Bronchial epithelial cell (primary cell): ENCODE data around the gene WBP4. TPM values are rescaled to one million over a fixed set of nuclear protein-coding genes. Genes with fewer than 3 reads are reported as not detected.

Experiments used
- DNase-seq: peaks from one replicate; pipeline ENCODE4 v3.0.0-alpha.2; 2010; ENCODE audit warnings: low read depth
- FAIRE-seq: peaks from 2 replicates; lab custom pipeline; 2011; peaks lifted over from hg19 to GRCh38; lab: Jason Lieb, UNC
- H3K27me3 ChIP-seq: 2 replicates; pipeline ENCODE4 v1.5.1; 2011; ENCODE audit warnings: low read length; ENCODE audit not compliant: control insufficient read depth, insufficient read depth
- H3K36me3 ChIP-seq: 2 replicates; pipeline ENCODE4 v1.5.1; 2011; ENCODE audit warnings: low read length; ENCODE audit not compliant: control insufficient read depth, insufficient read depth
- H3K4me3 ChIP-seq: 2 replicates; pipeline ENCODE4 v1.5.1; 2011; ENCODE audit warnings: mild to moderate bottlenecking, low read depth, low read length, control low read depth
- total RNA-seq: library from RNA; depleted of rRNA; stranded (reverse); fragments of >200 nt; gene quantifications from 2 replicates; pipeline ENCODE4 v1.2.1, GENCODE V29; 2014
- TF ChIP-seq, protein P1 (sequence below): IDR thresholded peaks from 2 replicates; pipeline ENCODE4 v1.5.1; 2011; ENCODE audit warnings: mild to moderate bottlenecking, moderate library complexity, low read length, control low read depth, inconsistent platforms; ENCODE audit not compliant: insufficient read depth, severe bottlenecking

The WBP4 gene
- total RNA-seq, 1 donor from 2014 or later, result 6.8 TPM

DNA sequence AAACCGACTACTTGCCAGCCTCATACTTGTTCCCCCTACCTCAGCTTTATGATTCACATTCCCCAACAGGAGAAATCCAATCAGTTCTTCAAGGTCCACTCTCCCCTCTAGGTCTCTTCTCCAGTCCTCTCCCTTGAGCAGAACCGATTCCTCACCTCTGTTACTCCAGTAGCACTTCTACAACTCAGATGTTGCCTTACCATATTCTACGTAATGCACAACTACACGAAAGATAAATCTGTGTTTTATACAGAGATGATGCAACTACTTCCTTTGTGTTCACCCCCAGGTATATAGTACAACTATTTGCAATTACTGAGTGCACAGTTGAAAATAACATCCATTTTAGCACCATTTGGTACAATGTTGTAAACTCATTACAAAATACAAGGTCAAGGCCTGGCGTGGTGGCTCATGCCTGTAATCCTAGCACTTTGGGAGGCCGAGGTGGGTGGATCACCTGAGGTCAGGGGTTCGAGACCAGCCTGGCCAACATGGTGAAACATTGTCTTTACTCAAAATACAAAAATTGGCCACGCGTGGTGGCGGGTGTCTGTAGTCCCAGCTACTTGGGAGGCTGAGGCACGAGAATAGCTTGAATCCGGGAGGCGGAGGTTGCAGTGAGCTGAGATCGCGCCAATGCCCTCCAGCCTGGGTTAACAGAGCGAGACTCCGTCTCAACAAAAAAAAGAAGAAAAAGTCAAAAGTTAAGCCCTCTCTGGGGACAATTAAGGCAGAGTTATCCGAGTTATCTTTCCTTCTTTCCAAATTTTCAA lies 2.8 kb upstream of the WBP4 start:
- TF ChIP-seq, protein P1, sequence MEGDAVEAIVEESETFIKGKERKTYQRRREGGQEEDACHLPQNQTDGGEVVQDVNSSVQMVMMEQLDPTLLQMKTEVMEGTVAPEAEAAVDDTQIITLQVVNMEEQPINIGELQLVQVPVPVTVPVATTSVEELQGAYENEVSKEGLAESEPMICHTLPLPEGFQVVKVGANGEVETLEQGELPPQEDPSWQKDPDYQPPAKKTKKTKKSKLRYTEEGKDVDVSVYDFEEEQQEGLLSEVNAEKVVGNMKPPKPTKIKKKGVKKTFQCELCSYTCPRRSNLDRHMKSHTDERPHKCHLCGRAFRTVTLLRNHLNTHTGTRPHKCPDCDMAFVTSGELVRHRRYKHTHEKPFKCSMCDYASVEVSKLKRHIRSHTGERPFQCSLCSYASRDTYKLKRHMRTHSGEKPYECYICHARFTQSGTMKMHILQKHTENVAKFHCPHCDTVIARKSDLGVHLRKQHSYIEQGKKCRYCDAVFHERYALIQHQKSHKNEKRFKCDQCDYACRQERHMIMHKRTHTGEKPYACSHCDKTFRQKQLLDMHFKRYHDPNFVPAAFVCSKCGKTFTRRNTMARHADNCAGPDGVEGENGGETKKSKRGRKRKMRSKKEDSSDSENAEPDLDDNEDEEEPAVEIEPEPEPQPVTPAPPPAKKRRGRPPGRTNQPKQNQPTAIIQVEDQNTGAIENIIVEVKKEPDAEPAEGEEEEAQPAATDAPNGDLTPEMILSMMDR, result no peak
- DNase-seq, result no peak
- H3K36me3 ChIP-seq, result no peaks in the 10 kb centered on the region

DNA sequence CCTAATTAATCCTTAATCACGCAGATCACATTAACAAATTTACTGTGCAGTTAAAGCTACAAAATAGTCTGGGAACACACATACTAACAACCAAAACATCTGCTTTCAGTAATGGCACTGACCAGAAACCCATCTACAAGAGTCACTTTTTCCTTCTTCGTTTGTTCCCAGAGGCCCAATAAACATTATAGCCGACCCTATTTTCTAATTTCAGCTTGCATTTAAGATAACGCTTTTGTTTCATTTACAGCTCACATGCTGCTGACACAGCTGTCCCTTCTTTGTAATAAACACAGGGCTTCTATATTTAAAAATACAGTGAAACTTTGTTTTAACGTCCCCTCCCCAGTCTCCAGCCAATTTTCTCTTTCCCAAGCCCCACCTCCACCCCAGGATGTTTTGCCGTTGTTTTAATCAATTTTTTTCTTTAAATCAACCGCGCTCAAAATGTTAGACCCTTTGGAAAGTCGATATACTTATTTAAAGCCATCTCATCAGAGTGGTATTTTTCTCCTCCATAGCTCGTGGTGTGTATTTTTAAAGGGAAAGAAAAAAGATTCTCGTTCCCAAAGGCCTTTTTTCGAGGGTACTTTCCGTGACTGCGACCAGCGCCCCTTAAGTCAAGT lies 1.7 kb upstream of the WBP4 start:
- Histone ChIP-seq H3K4me3 (peak overlapping the region; percentile 98), H3K27me3 (no peaks in the 10 kb centered on the region), H3K36me3 (no peaks in the 10 kb centered on the region)
- TF ChIP-seq, protein P1, result no peak
- DNase-seq (peak; percentile 32), FAIRE-seq (no peak)

More for the DNA sequence above, 2.8 kb upstream of the WBP4 start:
- no peaks in the 10 kb centered on the region for H3K27me3 ChIP-seq
- H3K4me3 ChIP-seq, result peak overlapping the region; percentile 98
- no peak for FAIRE-seq

DNA sequence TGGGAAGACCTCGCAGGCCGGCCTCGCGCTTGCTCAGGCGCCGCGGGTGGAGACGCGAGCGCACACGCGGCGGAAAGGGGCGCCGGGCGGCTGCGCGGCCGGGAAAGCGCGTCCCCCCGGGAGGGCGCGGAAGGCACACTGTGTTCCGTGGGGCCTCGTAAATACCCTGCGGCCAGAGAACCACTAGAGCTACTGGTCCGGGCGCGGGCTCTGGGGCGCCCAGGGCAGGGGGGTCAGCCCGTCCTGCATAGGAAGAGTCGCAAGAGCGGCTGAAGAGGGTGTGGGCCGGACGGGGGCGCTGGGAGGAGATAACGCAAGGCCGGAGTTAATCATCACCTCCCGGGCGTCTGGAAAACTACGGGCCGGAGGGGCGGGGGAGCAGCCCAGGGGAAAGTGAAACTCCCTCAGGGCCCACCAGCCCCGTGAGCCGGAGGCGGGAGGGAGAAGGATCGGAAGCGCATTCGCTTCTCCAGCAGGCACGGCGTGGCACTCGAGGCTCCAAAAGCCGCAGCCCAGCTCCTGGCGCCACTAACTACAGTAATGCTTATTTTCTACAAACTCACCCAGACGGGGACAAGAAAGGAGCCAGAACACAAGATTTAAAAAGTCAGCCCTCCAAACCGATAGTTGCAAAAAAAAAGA lies 1.1 kb upstream of the WBP4 start:
- H3K4me3 ChIP-seq, result peak overlapping the region; percentile 98
- H3K36me3 ChIP-seq, result no peaks in the 10 kb centered on the region
- DNase-seq, result peak; percentile 70
- TF ChIP-seq, protein P1, result peak; percentile 45
- no peaks in the 10 kb centered on the region for H3K27me3 ChIP-seq
- no peak for FAIRE-seq

DNA sequence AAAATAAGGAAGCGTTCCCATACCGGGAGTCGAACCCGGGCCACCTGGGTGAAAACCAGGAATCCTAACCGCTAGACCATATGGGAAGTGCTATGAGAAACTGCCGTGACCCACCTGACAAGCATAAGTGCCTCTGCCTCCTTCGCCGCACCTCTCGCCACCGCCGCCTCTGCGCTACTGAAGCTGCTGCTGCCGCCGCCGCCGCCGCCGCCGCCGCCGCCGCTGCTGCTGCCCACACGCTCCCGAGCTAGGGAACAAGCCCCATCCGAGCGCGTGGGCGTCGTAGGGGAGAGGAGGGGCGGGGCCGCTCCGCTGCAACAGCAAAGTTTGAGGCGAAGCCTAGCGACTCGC lies 610 bp upstream of the WBP4 start:
- TF ChIP-seq, protein P1, result no peak
- DNase-seq (peak; percentile 58), FAIRE-seq (no peak)
- Histone ChIP-seq H3K27me3 (no peaks in the 10 kb centered on the region), H3K4me3 (peak overlapping the region; percentile 98), H3K36me3 (no peaks in the 10 kb centered on the region)

DNA sequence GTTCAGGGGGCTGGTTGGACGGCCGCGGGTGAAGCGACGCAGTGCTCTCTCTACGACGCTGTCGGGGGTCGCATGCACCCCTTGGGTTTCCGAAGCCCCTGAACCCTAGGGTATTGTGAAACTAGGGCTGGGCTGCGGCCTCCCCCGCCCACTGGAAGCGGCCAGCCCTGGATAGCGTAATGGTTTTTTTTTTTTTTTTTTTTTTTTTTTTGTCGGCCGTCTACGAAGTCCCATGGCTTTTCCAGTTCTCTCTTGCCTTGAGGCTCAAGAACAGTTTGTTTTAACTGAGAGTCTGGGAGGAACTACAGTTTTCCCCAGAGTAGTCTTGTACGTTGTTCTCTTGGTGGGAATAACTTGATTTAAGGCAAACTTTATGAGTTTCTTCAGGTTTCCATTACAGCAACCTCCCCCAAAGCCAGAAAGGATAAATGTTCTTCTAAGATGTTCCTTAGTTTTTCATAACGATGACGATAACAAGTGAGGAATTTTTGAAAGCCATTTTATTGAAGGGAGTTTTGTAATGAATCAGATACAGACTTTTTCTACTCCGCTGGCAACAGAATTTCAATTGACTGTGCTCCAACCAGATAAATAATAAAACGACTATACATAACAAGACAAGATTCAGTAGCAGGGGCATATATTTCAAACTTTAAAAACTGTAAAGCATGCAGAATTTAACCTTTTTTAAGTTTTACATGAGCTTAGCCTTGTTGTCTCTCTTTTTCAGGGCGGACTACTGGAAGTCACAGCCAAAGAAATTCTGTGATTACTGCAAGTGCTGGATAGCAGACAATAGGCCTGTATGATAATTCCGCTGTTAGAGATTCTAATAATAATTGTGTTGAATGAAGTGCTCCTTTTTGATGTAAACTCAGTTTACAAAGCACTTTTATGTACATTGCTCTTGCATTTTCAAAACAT lies 867 bp downstream of the WBP4 start:
- peak overlapping the region; percentile 98 for H3K4me3 ChIP-seq
- H3K36me3 ChIP-seq, result peaks cover 6% of the 10 kb centered on the region
- H3K27me3 ChIP-seq, result no peaks in the 10 kb centered on the region
- DNase-seq (peak; percentile 78), FAIRE-seq (no peak)
- TF ChIP-seq, protein P1, result no peak
